D721Med (cell line): ENCODE results near the gene DIPK1A.
A peak's percentile ranks its signal among the peaks of the same experiment; 100 is the strongest.

ENCODE experiments used
- DNase-seq: peaks from one replicate; pipeline ENCODE4 v3.0.0; 2011; ENCODE audit warnings: low spot score; ENCODE audit not compliant: insufficient read length
- FAIRE-seq: peaks from 2 replicates; lab custom pipeline; 2011; peaks lifted over from hg19 to GRCh38; lab: Jason Lieb, UNC
- TF ChIP-seq, protein P1 (sequence below): IDR thresholded peaks from 2 replicates; pipeline ENCODE4 v1.5.1; 2012; ENCODE audit warnings: mild to moderate bottlenecking, control low read depth; ENCODE audit not compliant: insufficient read depth; ENCODE audit errors: missing control alignments

DIPK1A gene

DNA sequence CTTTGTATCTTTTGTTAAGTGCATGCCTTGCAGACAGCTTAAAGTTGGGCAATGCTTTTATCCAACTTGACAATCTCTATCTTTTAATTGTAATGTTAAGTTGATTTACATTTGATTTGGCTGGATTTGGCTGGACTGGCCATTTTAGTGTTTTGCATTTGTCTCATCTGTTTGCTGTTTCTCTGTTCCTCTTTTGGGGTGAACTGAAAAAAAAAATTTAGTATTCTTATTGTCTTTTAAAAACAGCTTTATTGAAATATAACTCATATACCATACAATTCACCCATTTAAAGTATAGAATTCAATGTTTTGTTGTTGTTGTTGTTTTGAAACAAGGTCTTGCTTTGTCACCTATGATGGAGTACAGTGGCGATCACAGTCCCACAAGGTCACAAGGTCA lies 34.4 kb downstream of the DIPK1A start:
- TF ChIP-seq, protein P1, sequence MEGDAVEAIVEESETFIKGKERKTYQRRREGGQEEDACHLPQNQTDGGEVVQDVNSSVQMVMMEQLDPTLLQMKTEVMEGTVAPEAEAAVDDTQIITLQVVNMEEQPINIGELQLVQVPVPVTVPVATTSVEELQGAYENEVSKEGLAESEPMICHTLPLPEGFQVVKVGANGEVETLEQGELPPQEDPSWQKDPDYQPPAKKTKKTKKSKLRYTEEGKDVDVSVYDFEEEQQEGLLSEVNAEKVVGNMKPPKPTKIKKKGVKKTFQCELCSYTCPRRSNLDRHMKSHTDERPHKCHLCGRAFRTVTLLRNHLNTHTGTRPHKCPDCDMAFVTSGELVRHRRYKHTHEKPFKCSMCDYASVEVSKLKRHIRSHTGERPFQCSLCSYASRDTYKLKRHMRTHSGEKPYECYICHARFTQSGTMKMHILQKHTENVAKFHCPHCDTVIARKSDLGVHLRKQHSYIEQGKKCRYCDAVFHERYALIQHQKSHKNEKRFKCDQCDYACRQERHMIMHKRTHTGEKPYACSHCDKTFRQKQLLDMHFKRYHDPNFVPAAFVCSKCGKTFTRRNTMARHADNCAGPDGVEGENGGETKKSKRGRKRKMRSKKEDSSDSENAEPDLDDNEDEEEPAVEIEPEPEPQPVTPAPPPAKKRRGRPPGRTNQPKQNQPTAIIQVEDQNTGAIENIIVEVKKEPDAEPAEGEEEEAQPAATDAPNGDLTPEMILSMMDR, result no peak
- FAIRE-seq, result no peak
- DNase-seq, result no peak

GRCh38 chr1:92924501-92924900 lies 36.8 kb downstream of the DIPK1A start:
- FAIRE-seq (no peak), DNase-seq (no peak)
- TF ChIP-seq, protein P1, result no peak

DNA sequence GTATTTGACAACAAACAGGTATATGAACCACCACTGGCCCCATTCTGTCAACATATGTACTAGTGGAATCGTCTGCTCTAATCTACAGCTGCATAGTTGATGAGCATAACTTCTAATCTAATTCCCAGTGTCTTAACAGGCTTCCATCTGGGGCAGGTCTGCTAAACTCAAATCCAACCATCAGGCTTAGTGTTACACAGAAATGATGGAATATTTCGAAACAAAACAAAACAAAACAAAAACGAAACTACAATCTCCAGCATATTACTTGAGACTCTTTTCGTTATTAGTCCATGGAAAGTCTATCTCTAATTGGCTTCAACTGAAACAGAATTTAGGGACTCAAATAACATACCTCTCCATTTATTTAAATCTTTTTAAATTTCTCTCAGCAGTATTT lies 37.6 kb downstream of the DIPK1A start:
- FAIRE-seq (peak; percentile 80), DNase-seq (no peak)
- TF ChIP-seq, protein P1, result no peak

GRCh38 chr1:92922356-92923035 lies 38.8 kb downstream of the DIPK1A start:
- FAIRE-seq, result no peak
- no peak for DNase-seq

GRCh38 chr1:92921031-92922023 lies 39.9 kb downstream of the DIPK1A start:
- no peak for DNase-seq
- TF ChIP-seq, protein P1, result no peak
- FAIRE-seq, result peak; percentile 21

More at GRCh38 chr1:92922356-92923035, 38.8 kb downstream of the DIPK1A start:
- TF ChIP-seq, protein P1, result no peak

GRCh38 chr1:92916899-92917298 lies 44.4 kb downstream of the DIPK1A start:
- TF ChIP-seq, protein P1, result no peak
- no peak for FAIRE-seq

More at GRCh38 chr1:92916899-92917298, 44.4 kb downstream of the DIPK1A start:
- DNase-seq, result no peak
